Measurements from ENCODE around the gene NTN1. TPM values are rescaled to one million over a fixed set of nuclear protein-coding genes. Genes with fewer than 3 reads are reported as not detected.

Gene NTN1
- total and polyA plus RNA-seq, 2 of the 4 experiments (the other 2 are of a cell fraction): under 0.01 to 0.07 TPM

DNA sequence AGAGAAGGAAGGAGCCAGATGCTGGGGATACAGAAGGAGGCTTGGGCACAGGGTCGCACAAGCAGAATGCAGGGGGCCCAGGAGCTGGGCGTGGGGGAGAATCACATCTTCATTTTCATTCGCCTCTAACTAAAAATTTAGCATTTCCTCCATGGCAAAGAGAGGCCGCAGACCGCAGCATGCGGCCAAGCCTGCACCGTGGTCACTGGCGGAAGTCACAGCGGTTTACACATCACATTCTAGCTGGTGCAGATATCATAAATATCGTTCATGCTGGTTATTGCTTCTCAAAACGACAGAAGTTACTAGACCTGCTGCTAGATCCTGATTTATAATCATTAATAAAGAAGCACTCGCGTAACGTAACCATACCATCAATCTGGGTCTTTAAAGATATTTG is 162.0 kb downstream of the NTN1 start:
- Histone ChIP-seq H3K79me1 (ENCODE audit: low read depth in 1 of 2, low read length in 2 of 2) (no peaks in the 10 kb centered on the region), H3K4ac (ENCODE audit: low read depth, low read length) (no peak overlapping the region), H3K27me3 (ENCODE audit: control insufficient read depth, insufficient read depth, low read length) (peaks cover 12% of the 10 kb centered on the region; the same call in 1 of the 2 replicates), H2BK120ac (ENCODE audit: low read depth, low read length) (no peak overlapping the region), H4K8ac (ENCODE audit: low read depth in 2 of 2, low read length in 2 of 2) (no peak overlapping the region), H3K27ac (ENCODE audit: insufficient read depth, low read length) (no peak overlapping the region), H3K4me2 (ENCODE audit: low read depth, low read length) (no peak overlapping the region), H3K4me3 (ENCODE audit: insufficient read depth, low read depth, low read length) (no peak overlapping the region), H2BK20ac (ENCODE audit: low read depth, low read length) (no peak overlapping the region), H4K5ac (ENCODE audit: low read depth, low read length) (no peak overlapping the region), H3K23ac (ENCODE audit: low read depth, low read length) (no peak overlapping the region), H2AK9ac (replicated peaks; ENCODE audit: low read depth, low read length, poor library complexity) (no peak overlapping the region), H4K20me1 (ENCODE audit: insufficient read depth, low read length) (no peaks in the 10 kb centered on the region), H3K9me1 (ENCODE audit: insufficient read depth, low read length) (no peaks in the 10 kb centered on the region), H3K9ac (ENCODE audit: low read depth, low read length) (no peak overlapping the region), H2AK5ac (ENCODE audit: low read depth, low read length) (no peak overlapping the region), H4K91ac (ENCODE audit: insufficient read depth, low read depth, low read length) (no peak overlapping the region), H3K4me1 (ENCODE audit: control insufficient read depth, insufficient read depth, low read length) (peaks cover 2% of the 10 kb centered on the region; the same call in 1 of the 2 replicates), H3K56ac (ENCODE audit: extremely low read depth, insufficient read depth, low read length) (no peak overlapping the region), H3K9me3 (ENCODE audit: control insufficient read depth, insufficient read depth, low read length) (no peaks in the 10 kb centered on the region; the same call in 1 of the 2 replicates), H3K14ac (replicated peaks; ENCODE audit: low read depth, low read length) (no peak overlapping the region), H3K18ac (ENCODE audit: low read depth, low read length) (no peak overlapping the region), H2BK5ac (ENCODE audit: low read depth, low read length, poor library complexity, severe bottlenecking) (no peak overlapping the region), H2BK15ac (ENCODE audit: low read depth, low read length) (no peak overlapping the region), H2AFZ (replicated peaks; ENCODE audit: low read length, poor library complexity) (no peak overlapping the region), H3K36me3 (ENCODE audit: control insufficient read depth, insufficient read depth, low read length) (no peaks in the 10 kb centered on the region)
- ChIA-PET CTCF (no interaction called here), POLR2A (ENCODE audit: unreplicated experiment) (no interaction called here)
- dilution Hi-C loops (cut with HindIII; ENCODE audit: low sequenced_read_pairs, unreplicated experiment) (no loop called here), in situ Hi-C loops (cut with MboI; ENCODE audit: low sequenced_read_pairs) (no loop called here), intact Hi-C loops (cut with micrococcal nuclease) (no loop called here)
- ATAC-seq (ENCODE audit: low read depth) (no peak), DNase-seq (no peak)
- TF ChIP-seq MAFK (IDR thresholded peaks at IDR 0.05; ENCODE audit: low read depth, low read length) (no peak), MXI1 (IDR thresholded peaks at IDR 0.05; ENCODE audit: borderline replicate concordance, low read depth, low read length) (no peak), MAZ (IDR thresholded peaks at IDR 0.05; ENCODE audit: borderline replicate concordance, low read depth, low read length) (no peak), CHD1 (IDR thresholded peaks at IDR 0.05; ENCODE audit: low read depth, low read length) (no peak), BHLHE40 (IDR thresholded peaks at IDR 0.05; ENCODE audit: low read depth, low read length) (no peak), FOS (IDR thresholded peaks at IDR 0.05; ENCODE audit: low read depth, low read length) (no peak), SMC3 (IDR thresholded peaks at IDR 0.05; ENCODE audit: low read depth, low read length) (no peak)
- TF ChIP-seq, protein P1, sequence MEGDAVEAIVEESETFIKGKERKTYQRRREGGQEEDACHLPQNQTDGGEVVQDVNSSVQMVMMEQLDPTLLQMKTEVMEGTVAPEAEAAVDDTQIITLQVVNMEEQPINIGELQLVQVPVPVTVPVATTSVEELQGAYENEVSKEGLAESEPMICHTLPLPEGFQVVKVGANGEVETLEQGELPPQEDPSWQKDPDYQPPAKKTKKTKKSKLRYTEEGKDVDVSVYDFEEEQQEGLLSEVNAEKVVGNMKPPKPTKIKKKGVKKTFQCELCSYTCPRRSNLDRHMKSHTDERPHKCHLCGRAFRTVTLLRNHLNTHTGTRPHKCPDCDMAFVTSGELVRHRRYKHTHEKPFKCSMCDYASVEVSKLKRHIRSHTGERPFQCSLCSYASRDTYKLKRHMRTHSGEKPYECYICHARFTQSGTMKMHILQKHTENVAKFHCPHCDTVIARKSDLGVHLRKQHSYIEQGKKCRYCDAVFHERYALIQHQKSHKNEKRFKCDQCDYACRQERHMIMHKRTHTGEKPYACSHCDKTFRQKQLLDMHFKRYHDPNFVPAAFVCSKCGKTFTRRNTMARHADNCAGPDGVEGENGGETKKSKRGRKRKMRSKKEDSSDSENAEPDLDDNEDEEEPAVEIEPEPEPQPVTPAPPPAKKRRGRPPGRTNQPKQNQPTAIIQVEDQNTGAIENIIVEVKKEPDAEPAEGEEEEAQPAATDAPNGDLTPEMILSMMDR (conservative IDR thresholded peaks at IDR 0.05; ENCODE audit: low read depth, low read length): no peak
- BruUV-seq (replicated peaks): no TSS peak
- WGBS, 2 experiments (ENCODE audit: extremely low coverage in 2 of 2, insufficient read length in 1 of 2): 91% methylated on average over 4 of the region's 14 CpGs; no CpG with 5 or more reads in 1 of the 2 experiments
